Hepatic stellate cell (primary cell): ENCODE data around the gene MRPL20.
"Not testable (repeated sequence)": the region's sequence is repeated elsewhere in the genome, so short reads cannot be mapped to it uniquely, and the experiment has no call there.

Source experiments
- DNase-seq: peaks from one replicate; pipeline ENCODE4 v3.0.0; 2011; ENCODE audit warnings: low spot score

Gene MRPL20

DNA sequence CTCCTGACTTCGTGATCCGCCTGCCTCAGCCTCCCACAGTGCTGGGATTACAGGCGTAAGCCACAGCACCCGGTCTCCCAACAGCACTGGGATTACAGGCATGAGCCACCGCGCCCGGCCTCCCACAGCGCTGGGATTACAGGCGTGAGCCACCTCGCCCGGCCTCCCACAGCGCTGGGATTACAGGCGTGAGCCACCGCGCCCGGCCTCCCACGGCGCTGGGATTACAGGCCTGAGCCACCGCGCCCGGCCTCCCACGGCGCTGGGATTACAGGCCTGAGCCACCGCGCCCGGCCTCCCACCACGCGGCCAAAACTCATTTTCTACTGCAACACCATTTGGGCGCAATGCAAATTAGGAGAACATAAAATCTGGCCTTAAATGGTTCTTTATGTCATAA, 21.8 kb downstream of the MRPL20 start:
- not testable (repeated sequence) for DNase-seq

DNA sequence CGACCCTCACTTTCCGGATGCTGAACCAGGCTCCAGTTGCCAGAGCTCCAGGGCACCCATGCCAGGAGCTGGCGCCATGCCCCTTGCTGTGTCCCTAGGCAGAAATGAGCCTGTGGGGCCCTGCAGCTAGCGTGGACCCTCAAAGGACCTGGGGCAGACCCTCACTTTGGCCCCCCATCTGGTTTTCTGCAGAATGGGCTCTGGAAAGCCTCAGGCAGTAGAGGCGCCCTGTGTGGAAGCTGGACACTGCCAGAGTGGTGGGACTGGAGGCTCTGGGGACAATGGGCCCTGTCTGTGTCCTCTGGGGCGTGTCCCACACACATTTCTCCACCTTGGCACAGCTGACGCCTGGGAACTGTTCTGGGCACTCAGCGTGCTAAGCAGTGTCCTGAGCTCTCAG, 25.8 kb downstream of the MRPL20 start:
- no peak for DNase-seq

DNA sequence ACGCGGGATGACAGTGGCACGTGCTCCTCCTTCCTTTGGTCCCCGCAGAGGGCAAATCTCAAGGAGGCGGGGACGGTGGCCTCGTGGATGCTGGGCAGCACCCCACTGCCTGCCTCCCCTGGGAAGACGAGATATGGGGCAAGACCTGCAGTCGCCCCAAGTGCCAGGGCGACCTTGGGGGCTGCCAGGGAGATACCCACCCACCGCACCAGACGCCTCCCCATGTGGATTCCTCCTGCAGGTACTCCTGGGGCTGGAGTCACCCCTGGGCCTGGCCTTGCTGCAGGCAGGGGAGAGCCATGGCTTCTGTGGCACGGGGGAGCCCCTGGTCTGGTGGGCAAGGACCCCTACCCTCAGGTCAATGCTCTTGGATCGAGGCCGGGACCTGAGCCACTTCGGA, 26.2 kb downstream of the MRPL20 start:
- no peak for DNase-seq

DNA sequence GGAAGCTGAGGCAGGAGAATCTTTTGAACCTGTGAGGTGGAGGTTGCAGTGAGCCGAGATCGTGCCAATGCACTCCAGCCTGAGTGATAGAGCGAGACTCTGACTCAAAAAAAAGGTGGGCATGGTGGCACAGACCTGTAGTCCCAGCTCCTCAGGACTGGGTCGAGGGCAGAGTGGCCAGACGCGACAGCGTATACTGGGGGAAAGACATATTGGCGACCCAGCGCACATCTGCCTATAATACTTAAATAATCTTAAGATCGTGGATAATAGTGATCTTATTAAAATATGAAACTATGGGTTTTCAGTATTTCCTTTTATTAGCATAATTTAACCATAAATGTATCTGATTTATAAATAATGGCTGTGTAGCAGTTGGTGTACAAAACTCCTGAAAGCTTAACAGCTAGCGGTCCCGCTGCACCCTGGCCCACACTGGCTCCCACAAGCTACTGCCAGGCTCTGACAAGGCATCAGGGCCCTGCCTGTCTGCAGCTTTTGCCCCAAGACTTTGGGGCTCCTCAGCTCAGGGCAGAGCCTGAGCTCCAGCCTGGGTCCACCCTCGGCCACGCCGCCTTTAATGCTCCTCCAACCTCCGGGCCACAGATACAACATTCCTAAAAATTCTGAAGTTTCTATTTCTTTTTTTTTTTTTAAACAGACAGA, 29.4 kb downstream of the MRPL20 start:
- DNase-seq, result no peak

DNA sequence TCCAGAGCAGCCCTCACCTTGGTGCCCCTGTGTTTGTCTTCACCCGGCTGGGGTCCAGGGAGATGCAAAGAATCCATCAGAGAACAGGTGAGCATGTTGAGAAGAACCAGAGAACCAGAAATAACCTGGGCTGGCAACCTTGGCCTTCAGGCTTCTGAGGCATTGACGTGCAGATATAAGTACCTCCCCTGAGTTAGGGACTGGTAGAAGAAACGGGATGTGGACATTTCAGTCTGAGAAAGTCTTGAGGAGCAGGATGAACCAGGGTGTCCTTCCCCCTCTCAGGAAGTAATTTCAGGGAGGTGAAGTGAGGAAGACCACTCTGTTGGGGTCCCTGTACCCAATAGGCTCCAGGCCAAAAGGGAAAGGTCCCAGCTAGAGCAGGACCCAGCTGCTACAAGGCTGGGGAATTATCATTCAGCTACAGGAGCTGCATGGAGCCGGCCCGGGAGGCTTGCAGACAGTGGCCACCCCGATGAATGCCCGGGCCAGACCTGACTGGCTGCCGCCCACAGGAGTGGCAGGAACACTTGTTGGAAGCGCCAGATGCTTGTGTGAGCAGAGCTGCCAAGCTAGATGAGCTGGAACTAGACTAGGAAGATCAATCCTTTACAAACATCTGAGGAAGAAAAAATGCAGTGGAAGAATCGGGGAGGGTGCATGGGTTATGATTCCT, 30.4 kb downstream of the MRPL20 start:
- no peak for DNase-seq

DNA sequence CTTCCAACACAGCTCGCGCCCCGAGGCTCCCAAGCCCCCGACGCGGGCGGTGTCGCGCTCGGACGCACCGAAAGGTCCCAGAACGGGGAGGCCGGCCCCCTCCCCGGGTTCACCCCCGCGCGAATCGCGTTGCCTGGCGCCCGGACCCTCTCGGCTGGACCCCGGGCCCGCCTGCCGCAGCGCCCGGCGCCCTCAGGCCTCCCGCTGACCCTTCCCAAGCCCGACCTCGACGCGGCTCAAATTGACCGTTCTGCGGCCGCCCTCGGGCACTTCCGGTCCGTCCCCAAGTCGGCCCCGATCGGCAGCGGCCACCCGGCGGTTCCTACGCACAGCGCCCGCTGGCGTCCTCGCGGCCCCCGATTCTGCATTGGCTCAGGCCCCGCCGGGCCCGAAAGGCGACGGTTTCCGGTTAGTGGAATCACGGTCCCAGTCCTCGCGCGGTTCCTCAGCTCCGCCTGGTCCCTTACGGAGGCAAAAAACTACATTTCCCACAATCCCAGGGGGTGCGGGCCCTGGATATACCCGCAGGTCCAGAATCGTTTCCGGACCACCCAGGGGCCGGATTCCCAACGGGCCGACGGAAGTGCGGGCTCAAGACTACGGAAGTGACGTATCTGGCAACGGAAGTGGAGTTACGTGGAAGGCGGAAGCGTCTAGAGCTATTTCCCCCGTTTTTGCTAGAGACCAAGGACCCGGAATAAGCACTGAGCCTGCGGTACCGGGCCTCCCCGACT, 32.0 kb downstream of the MRPL20 start, which contains the start of gene AURKAIP1:
TSS of gene AURKAIP1 (minus strand) at position 279 of the 734 bp plus-strand sequence. CDS start 451 bp downstream, outside the sequence.
- DNase-seq, result peak; percentile 99

DNA sequence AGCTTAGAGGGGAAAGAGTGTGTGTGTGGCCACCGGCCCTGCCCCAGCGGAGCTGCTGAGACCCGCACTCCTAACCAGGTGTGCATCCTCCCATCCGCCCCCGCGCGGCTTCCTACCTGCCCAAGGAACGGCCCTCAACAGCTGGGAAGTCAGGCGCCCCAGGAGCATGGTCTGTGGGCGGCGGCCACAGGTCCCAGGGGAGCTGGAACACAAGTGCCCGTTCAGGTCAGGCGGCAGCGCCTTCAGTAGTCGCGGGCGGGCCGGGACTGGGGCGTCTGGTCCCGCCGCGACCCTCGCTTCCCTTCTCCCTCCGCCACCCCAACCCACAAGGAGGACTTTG, 32.5 kb downstream of the MRPL20 start:
- no peak for DNase-seq

DNA sequence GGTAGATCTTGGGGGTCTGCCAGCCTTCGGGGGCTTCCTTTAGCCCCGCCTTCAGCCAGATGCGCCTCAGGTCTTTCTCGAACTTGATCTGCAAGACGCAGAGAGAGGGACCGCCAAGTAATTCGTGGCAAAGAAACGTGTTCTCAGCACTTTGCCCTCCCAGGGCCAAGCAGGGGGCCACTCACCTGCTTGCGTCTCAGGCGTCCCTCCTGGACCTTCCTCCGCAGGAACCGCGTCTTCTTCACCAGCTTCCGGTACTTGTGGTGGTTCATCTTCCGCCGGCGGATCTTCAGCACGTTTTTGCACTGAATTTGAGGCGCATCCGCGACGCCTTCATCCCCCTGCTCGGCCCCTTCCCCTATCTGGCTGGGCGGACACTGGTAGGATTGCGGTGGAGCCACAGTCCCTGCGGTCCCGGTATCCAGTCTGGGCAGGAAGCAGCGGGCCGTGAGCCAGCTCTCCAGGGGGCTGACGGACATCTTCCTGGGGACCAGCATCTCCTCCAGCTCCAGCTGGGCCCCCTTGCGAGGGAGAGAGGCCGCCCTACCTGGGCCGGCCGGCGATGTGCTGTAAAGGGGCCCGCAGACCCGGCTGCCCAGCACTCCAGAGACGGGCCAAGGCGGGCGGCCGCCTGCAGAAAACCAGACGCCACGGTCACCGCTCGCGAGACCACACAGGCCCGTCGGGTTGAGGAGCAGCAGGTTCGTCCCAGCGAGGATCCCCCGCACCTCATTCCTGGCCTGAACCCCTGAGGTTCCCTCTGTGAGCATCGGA, 33.1 kb downstream of the MRPL20 start:
- DNase-seq, result no peak

DNA sequence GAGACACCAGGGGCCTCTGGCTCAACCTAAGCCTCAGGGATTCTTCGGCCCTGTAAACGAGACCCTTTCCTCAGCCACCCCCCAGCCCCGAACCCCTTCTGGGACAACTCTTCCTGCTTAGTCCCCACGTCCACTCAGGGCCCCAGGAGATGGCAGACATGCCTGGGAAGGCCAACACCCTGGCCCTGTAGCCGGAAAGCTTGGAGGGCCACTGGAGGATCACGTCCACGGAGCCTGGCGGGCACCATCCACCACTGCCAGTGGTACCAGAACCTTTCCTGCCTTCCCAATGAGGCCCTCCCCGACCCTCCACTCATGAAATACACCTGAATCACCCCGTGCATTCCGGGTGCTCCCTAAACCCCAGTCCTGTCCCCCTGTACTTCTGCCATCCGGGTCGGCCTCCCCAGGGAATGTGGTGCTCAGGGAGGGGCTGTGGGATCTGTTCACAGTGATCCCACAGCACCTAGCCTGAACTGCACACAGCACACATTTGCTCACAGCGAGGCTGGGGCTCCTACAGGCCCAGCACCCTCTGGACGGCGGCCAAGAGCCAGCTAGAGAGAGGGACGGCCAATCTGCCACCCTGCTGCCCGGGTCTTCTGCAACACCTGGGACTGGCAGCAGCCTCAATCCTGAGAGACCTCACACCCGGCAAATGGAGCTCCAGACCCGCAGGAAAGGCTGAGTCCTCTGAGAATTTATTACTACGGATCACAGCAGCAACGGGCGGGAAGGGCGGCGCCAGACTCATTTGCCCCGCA, 33.9 kb downstream of the MRPL20 start:
- no peak for DNase-seq

DNA sequence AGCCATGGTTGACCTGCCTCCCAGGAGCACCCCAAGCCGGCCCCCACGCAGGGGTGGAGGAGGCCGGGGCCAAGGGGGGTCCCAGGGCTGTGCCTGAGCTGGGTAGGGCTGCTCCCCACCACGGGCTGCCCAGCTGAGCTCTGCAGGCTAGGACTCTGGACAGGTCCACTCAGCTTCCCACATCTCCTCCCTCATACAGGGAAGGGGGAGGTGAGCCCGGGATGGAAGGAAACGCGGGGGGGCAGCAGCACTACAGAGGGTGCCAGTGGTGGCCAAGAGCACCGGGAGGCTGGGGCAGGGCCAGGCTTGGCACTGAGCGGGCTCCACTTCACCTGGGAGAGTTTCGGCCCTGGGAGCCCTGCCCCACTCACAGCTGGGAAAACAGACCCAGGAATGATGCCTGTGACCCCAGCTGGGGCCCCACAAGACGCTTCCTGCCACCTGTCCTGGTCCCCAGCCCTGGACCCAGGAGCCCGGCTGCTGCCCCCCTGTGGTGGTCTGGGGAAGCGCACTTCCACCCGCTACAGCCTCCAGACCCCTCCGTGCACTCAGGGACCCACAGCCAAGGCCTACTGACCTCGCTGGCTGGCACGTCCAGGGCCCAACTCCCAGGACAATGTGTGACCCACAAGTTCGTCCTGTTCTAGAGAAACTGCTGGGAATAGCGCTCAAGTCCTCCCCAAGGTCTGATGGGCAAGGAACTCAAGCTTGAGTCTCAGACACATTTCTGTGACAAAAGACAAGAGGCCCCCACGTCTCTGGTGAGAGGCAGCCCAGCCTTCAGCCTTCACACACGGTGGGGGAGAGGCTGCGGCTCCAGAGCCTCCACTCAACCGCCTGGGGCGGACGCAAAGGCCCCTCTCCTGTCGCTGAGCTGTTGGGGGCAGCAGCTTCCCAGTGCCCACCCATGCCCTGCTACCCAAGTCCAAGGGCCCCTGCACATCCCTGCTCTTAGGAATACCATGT, 35.1 kb downstream of the MRPL20 start:
- peak; percentile 87 for DNase-seq

DNA sequence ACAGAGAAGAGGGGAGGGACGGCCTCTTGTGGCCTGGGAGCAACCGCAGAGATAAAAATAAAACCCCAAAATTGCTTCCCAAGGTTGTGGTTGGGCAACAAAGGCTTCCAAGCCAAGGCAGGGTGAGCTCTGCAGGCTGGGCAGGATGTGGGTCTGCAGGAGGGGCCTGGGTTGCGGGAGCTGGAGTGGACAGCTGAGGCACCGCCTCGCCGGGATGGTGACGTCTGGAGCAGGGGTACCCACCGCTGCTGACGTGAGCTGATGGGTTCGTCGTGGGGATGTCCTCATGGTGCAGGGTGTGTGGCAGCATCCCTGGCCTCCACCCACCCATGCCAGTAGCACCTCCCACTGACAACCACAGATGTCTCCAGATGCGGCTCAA, 35.7 kb downstream of the MRPL20 start:
- DNase-seq, result no peak

DNA sequence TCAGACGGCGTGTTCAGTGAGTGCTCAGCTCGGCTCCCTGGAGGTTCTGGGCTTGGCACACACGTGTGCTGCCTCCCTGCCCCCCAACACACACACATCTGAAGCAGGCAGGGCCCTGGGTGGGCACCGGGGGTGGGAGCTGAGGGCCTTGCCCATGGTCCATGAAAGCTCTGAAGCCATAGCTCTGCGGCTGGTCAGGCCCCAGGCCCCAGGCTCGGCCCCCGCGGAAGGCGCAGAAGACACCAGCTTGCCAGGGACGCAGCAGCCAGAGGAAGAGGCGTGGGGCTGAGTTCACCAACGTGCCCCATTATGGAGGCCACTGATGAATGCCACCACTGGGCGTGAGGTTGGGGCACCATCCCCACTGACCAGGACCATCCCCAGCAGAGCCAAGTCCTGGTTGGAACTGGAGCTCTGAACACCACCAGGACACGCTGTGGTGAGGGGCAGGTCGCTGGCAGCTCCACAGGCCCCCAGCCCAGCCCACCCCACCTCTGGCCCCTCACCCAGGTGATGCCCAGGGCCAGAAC, 36.3 kb downstream of the MRPL20 start:
- DNase-seq, result no peak

DNA sequence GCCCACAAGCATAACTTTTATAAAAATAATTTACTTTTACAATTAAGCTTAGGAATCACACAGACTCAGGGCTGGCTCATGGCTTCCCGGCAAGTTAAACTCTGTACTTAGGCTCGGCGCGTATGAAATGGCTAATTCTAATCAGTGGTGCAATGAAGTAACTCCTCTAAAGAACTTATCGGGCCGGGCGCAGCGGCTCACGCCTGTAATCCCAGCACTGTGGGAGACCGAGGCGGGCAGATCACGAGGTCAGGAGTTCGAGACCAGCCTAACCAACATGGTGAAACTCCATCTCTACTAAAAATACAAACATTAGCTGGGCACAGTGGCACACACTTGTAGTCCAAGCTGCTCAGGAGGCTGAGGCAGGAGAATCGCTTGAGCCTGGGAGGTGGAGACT, 37.0 kb downstream of the MRPL20 start:
- DNase-seq, result not testable (repeated sequence)

DNA sequence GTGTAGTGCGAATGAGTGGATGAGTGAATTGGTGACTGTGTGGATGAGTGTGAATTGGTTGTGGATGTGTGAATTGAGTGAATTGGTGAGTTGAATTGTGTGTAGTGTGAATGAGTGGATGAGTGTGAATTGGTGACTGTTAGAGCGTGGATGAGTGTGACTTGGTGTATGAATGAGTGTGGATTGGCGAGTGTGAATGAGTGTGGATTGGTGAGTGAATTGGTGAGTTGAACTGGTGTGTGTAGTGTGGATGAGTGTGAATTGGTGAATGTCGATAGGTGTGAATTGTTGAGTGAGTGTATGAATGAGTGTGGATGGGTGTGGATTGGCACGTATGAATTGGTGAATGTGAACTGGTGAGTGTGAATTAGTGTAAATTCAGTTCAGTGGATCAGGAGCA, 39.8 kb downstream of the MRPL20 start:
- no peak for DNase-seq

DNA sequence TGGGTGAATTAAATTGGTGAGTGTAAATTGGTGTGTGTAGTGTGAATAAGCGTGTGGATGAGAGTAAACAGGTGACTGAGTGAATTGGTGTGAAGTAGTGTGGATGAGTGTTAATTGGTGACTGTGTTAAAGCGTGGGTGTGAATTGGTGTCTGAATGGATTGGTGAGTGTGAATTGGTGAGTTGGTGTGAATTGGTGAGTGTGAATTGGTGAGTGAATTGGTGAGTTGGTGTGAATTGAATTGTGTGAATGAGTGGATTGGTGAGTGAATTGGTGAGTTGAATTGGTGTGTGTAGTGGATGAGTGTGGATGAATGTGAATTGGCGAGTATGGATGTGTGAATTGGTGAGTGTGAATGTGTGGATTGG, 40.4 kb downstream of the MRPL20 start:
- DNase-seq, result no peak

DNA sequence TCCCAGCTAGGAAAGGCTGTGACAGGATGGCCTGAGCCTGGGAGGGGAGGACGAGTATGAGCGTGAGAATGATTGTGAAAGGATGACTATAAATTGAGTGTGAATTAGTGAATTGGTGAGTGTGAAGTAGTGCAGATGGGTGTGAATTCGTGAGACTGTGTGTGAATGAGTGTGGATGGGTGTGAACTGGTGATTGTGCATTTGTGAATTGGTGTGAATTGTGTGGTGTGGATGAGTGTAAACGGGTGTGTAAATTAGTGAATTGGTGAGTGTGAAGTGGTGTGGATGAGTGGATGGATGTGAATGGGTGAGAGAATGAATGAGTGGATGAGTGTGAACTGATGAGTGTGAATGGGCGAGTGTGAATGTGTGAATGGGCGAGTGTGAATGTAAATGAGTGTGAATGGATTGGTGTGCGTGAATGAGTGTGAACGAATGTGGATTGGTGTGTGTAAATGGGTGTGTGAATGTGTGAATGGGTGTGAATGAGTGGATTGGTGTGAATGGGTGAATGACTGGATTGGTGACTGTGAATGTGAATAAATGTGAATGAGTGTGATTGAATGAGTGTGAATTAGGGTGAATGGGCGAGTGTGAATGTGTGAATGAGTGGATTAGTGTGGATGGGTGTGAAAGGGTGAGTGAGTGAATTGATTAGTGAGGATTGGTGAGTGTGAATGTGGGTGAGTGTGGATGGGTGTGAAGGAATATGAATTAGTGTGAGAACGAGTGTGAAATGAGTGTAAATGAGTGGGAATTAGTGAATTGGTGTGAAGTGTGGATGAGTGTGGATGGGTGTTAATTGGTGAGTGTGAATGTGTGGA, 41.0 kb downstream of the MRPL20 start:
- no peak for DNase-seq

DNA sequence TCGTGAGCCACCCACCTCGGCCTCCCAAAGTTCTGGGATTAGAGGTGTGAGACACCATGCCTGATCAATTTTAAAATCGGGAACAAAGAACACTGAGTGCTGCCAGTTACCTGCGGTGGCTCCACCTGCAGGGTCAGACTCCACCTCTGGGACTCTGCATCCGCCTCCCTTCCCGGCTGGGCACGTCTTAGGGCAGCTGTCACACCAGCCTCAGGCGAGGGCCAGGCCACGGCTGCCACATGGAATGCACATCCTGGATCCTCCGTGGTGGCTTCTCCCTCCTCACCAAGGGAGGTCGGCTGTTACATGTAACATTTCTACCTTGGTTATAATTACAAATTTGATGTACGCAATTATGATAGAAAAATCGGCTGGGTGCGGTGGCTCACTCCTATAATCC, 42.8 kb downstream of the MRPL20 start:
- no peak for DNase-seq

DNA sequence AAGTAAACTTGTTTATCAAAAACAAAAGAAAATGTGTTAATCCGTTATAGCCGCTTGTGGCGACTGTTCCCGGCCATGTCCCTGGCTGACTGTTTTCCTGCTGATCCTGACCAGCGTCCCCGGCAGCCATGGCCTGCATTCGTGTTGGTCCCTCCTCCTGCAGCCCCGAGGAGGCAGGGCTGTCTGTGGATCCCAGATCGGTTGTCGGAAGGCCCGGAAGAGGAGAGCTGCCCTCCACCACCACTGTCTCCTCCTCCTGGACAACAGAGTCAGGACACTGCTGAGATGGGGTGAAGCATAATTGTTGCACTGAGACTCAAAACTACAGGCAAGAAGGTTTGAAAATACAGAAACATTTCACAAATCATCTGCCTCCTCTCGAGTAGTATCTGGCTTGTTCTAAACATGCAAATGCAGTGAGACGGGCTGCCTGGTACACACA, 45.1 kb downstream of the MRPL20 start:
- DNase-seq, result peak; percentile 86

DNA sequence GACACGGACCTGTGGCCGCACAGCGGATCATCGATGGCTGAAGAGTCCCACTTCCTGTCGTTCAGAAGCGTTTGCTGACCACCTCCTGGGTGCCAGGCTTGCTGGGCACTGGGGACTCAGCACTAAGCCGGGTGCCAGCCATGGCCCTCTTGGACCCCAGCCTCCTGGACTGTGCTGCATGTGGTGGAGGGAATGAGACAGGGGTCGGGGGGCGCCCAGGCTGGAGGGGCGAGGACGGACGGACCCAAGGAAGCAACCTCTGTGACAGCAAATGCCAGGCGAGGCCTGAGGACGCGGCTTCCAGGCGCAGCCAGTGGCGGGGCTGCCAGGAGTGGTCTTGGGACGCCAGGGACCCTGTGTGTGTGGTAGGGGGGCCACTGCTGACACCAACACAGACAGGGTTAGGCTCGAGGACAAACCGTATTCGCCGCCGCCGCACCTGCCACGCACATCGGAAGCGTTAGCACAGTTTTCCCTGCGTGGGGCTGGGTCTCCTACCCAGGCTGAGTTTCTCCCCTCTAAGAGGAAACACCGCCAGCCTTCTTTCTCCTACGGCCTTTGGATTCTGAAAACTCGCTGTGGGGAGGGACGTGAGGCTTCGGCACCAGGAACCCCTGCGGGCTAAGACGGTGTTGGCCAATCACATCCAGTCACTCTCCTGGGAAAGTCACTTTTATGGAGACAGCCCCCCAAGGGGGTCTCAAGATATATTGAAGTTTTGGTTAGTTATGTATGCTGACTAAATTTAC, 45.7 kb downstream of the MRPL20 start:
- no peak for DNase-seq
